HG03175 (cell line): Measurements from ENCODE around the gene ODAD2.
"Not testable (repeated sequence)": the region's sequence is repeated elsewhere in the genome, so short reads cannot be mapped to it uniquely, and the experiment has no call there.

Experiments
- ATAC-seq: cut with Tn5 transposase; IDR thresholded peaks from one replicate; pipeline ENCODE4 v1.9.1; 2021; ENCODE audit warnings: mild to moderate bottlenecking, moderate library complexity; ENCODE audit not compliant: unreplicated experiment

The ODAD2 gene

DNA sequence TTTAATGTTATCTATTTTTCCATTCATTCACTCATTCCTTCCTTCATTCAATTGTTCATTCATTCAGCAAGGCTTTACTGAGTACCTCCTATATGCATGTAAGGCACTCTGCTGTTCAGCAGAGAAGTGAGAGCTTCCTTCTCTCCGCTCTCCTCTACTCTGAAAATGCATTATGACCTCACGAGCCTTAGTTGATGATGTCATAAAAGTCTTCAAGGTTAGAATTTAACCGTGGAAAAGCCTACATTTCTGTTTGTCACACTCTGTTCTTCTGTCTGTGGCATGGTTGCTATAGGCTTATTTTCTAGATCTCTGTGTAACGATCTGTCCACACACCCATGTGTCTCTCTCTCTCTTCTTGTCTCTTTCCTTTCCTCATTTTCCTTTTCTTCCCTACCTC lies 17.1 kb downstream of the ODAD2 start:
- ATAC-seq: no peak

- not testable (repeated sequence) for ATAC-seq
These were observed 28.1 kb downstream of the ODAD2 start for GRCh38 chr10:27970795-27971194.

GRCh38 chr10:27969931-27970330 lies 28.9 kb downstream of the ODAD2 start:
- not testable (repeated sequence) for ATAC-seq

DNA sequence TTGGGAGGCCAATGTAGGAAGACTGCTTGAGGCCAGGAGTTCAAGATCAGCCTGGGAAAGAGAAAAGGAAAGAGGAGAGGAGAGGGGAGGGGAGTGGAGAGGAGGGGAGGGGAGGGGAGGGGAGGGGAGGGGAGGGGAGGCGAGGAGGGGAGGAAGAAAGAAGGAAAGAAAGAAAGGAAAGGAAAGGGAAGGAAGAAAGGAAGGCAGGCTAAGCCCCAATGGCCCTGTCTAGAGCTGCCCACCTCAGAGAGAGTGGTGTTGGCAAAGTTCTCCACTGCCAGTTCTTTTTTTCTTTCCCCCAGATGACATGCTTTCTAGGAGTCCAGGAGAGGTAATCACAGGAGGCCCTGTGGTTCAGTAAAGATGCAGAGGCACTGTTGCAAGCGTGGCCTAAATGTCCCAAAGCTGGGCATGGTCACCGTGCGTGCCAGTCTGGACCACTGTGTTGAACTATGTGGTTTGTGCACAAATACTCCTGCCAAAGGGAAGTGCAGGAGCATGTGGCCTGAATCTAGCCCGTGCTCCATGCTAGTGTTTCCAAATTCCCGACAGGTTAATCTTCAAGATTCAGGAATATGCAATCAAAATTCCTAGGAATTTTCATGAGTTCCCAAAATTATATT lies 39.7 kb downstream of the ODAD2 start:
- ATAC-seq: no peak

GRCh38 chr10:27958383-27958782 lies 40.5 kb downstream of the ODAD2 start:
- ATAC-seq: peak; percentile 74

DNA sequence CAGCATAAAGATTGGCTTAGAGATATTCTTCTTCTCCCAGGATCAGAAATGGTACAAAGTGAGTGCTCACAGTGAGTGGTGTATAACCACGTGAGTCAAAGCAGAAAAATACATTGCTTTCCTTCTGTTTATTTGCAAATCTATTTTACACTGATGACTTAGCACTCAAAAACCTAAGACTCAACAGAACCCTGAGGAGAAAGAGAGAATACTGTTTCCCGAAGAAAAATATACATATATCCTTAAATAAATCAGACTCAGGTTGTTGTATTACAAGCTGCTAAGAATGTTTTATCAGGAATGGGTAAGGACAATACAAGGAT lies 48.7 kb downstream of the ODAD2 start:
- no peak for ATAC-seq

- ATAC-seq: no peak
These were observed 49.2 kb downstream of the ODAD2 start for GRCh38 chr10:27949528-27950241.

- no peak for ATAC-seq
These were observed 50.7 kb downstream of the ODAD2 start for GRCh38 chr10:27948186-27948585.

GRCh38 chr10:27947540-27947939 lies 51.3 kb downstream of the ODAD2 start:
- ATAC-seq: no peak

DNA sequence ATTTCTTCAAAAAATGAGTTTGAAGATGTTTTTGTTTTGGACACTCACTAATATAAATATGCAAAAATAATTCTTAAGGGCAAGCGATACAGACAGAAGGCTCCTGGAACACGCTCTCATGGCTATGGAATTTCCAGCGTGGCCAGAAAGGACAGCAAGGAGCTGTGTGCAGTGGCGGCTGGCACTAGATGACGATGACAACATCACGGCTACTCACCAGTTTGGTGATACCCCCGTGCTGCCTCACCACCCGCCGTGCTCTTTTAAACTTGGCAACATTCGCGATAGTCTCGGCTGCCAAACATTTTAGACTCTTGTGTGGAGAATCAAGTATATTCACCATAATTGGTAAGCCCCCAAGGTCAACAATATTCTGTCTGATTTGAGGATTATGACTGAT lies 54.9 kb downstream of the ODAD2 start:
- no peak for ATAC-seq

- ATAC-seq: no peak
These were observed 84.0 kb downstream of the ODAD2 start for GRCh38 chr10:27914888-27915287.

DNA sequence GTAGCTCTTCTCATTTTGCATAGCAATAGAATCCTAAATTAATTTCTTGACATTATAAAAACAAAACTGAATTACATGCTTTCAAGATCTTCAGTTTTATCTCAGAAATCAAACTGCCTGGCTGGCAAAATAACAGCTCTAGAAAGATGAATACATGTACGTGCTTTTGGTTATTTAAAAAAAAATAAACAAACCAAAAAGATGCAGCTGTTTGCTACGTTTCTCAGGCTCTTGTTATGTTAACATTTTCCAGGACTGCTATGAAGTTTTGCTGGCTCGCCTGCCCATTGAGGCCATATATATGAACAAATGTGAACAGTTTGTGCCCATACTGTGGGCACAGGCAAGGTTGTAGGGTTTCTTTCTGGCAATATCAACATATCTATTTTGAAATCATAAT lies 86.6 kb downstream of the ODAD2 start:
- no peak for ATAC-seq

- ATAC-seq: no peak
These were observed 87.3 kb downstream of the ODAD2 start for GRCh38 chr10:27911539-27911938.

- ATAC-seq: no peak
These were observed 87.9 kb downstream of the ODAD2 start for GRCh38 chr10:27911011-27911410.

- no peak for ATAC-seq
These were observed 90.6 kb downstream of the ODAD2 start for GRCh38 chr10:27908231-27908630.

- not testable (repeated sequence) for ATAC-seq
These were observed 99.4 kb downstream of the ODAD2 start for GRCh38 chr10:27899485-27899884.

DNA sequence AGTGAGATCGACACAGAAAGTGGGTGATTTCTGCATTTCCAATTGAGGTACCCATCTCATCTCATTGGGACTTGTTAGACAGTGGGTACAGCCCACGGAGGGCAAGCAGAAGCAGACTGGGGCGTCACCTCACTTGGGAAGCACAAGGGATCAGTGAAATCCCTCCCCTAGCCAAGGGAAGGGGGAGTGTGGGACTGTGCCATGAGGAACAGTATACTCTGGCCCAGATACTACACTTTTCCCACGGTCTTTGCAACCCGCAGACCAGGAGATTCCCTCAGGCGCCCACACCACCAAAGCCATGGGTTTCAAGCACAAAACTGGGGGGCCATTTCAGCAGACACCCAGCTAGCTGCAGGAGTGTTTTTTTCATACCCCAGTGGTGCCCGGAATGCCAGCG lies 99.8 kb downstream of the ODAD2 start:
- no peak for ATAC-seq

DNA sequence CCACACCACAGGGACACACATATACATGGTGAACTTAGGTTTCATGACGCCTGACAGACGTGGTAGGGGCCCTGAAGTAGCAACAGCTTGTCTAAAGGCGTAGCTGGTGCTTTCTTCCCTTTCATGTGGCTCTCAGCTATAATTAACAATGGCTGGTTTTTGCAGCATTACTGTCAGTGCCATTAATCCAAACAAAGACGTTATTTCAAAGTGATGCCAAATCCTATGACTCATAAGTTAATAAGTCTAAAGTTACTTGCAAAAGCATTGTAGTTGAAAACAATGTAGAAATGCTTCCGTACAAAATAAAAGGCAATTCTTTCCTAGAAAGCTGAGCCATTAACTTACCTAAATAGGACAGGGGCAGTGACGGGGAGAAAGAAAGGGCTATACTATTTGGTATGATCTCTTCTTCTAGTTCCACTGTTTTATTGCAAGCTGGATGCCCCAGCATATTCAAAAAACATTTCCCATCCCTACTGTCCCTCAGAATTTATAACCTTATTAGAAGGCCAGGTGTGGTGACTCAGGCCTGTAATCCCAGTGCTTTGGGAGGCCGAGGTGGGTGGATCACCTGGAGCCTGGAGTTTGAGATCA lies 105.4 kb downstream of the ODAD2 start:
- ATAC-seq: no peak

GRCh38 chr10:27890971-27891370 lies 107.9 kb downstream of the ODAD2 start:
- ATAC-seq: no peak

DNA sequence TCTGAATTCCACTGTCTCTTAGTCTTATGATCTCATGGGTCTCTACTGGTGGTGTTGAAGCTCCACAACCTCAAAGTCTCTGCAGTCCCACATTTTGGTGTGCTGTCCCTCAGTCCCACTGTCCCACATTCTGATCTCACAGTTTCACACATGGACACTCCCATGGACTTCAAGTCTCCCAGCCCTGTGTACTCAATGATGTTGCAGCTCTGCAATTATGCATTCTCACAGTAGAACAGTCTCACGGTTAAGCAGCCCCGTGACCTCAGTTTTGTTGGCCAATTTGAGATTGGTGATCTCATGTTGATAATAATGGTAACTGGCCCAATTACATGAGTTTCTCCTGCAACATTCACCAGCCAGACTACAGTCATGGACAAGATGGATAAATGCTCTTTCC lies 109.4 kb downstream of the ODAD2 start:
- ATAC-seq: no peak

- no peak for ATAC-seq
These were observed 114.7 kb downstream of the ODAD2 start for GRCh38 chr10:27884185-27884641.

DNA sequence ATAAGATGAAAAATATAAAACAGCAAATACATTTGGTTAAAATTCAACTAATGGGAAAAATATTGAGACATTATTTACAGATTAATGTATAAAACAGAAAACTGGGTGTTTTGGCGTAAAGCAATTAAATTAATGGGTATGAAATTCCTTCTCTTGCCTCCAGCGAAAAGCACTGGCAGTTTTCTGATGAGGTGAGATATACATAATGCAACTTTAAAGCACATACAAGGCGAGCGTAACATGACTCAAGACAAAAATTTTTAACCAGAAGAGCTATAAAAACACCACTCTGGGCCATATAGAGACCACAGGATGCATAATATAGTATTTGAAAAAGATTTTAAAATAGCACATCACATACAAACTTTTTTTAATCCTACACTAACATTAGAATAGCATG lies 120.6 kb downstream of the ODAD2 start:
- no peak for ATAC-seq
